Natural killer cell (primary cell): ENCODE results near the gene APRT. TPM values are rescaled to one million over a fixed set of nuclear protein-coding genes. Genes with fewer than 3 reads are reported as not detected.

Source experiments
- ATAC-seq, 3 donors: fragments of 150-1000 bp in 2 of 3; fragments of 200-7000 bp in 1 of 3; cut with Tn5 transposase; 1 replicate in 1 of 3; 2 replicates in 2 of 3; pipeline ENCODE4 v1.10.0; 2021; ENCODE audit warnings: mild to moderate bottlenecking in 2 of 3, moderate library complexity in 2 of 3
- DNase-seq, 2 donors: peaks; one replicate each; pipeline versions ENCODE4 v3.0.0 to v3.0.0-alpha.2; 2013 to 2021; ENCODE audit warnings: mixed read lengths in 1 of 2
- H3K27ac ChIP-seq: one replicate; pipeline ENCODE4 v1.5.1; 2013; ENCODE audit warnings: mild to moderate bottlenecking, low read length
- H3K27me3 ChIP-seq: one replicate; pipeline ENCODE4 v1.6.1; 2013; ENCODE audit warnings: low read length; ENCODE audit not compliant: control insufficient read depth, insufficient read depth
- H3K36me3 ChIP-seq: one replicate; pipeline ENCODE4 v1.6.1; 2013; ENCODE audit warnings: low read length; ENCODE audit not compliant: control insufficient read depth, insufficient read depth
- H3K4me1 ChIP-seq: one replicate; pipeline ENCODE4 v1.6.1; 2013; ENCODE audit warnings: low read length; ENCODE audit not compliant: control insufficient read depth, insufficient read depth
- H3K4me3 ChIP-seq: one replicate; pipeline ENCODE4 v1.5.1; 2013; ENCODE audit warnings: low read length
- H3K9me3 ChIP-seq: one replicate; pipeline ENCODE4 v1.6.1; 2013; ENCODE audit warnings: low read length; ENCODE audit not compliant: control insufficient read depth, insufficient read depth
- H3K27ac Mint-ChIP-seq, 2 donors: one replicate each; pipeline ENCODE4 v1.8.0; 2022; ENCODE audit warnings: mild to moderate bottlenecking in 2 of 2, mixed read lengths in 2 of 2, moderate library complexity in 1 of 2
- H3K27me3 Mint-ChIP-seq, 2 donors: one replicate each; pipeline ENCODE4 v1.8.0; 2022; ENCODE audit warnings: low read depth in 2 of 2, mixed read lengths in 2 of 2
- H3K36me3 Mint-ChIP-seq: one replicate; pipeline ENCODE4 v1.8.0; 2022; ENCODE audit warnings: mixed read lengths
- H3K4me1 Mint-ChIP-seq, 2 donors: one replicate each; pipeline ENCODE4 v1.8.0; 2022; ENCODE audit warnings: mixed read lengths in 2 of 2
- H3K4me3 Mint-ChIP-seq: one replicate; pipeline ENCODE4 v1.8.0; 2022; ENCODE audit warnings: mild to moderate bottlenecking, moderate library complexity, mixed read lengths
- H3K9me3 Mint-ChIP-seq, 2 donors: one replicate each; pipeline ENCODE4 v1.8.0; 2022; ENCODE audit warnings: mixed read lengths in 2 of 2
- WGBS: methylation state at CpG from one replicate; pipeline ENCODE4 v1.1.7; 2013; ENCODE audit warnings: missing lambda C conversion rate; ENCODE audit not compliant: insufficient coverage; 5-methylcytosine and 5-hydroxymethylcytosine counted together
- intact Hi-C: fragments of 100-400 bp; cut with micrococcal nuclease; formaldehyde crosslinking; loops from one replicate; pipeline ENCODE4 v1.14.2; 2022
- total RNA-seq, 4 donors: library from RNA; stranded (reverse); fragments of 120-200 nt in 1 of 4; gene quantifications; one replicate each; pipeline versions ENCODE4 v1.2.3 to v1.2.4, GENCODE V29; 2013 to 2022
- TF ChIP-seq, protein P1 (sequence below): fragments of 200-600 bp; IDR thresholded peaks from one replicate; pipeline ENCODE4 v1.8.0; 2022; ENCODE audit warnings: antibody characterized with exemption

APRT gene
- total RNA-seq, 3 donors from 2014 or later (not counting 1 experiment from before 2014, with no cell fraction given) = 118 to 123 (median 120) TPM

GRCh38 chr16:88843256-88843655 is 31.5 kb upstream of the APRT start:
- H3K4me3 Mint-ChIP-seq = no peak overlapping the region
- TF ChIP-seq, protein P1, sequence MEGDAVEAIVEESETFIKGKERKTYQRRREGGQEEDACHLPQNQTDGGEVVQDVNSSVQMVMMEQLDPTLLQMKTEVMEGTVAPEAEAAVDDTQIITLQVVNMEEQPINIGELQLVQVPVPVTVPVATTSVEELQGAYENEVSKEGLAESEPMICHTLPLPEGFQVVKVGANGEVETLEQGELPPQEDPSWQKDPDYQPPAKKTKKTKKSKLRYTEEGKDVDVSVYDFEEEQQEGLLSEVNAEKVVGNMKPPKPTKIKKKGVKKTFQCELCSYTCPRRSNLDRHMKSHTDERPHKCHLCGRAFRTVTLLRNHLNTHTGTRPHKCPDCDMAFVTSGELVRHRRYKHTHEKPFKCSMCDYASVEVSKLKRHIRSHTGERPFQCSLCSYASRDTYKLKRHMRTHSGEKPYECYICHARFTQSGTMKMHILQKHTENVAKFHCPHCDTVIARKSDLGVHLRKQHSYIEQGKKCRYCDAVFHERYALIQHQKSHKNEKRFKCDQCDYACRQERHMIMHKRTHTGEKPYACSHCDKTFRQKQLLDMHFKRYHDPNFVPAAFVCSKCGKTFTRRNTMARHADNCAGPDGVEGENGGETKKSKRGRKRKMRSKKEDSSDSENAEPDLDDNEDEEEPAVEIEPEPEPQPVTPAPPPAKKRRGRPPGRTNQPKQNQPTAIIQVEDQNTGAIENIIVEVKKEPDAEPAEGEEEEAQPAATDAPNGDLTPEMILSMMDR = no peak
- no peaks in the 10 kb centered on the region for H3K27me3 Mint-ChIP-seq
- Histone ChIP-seq H3K4me3 (no peak overlapping the region), H3K9me3 (no peaks in the 10 kb centered on the region), H3K27ac (no peak overlapping the region), H3K4me1 (no peaks in the 10 kb centered on the region), H3K27me3 (no peaks in the 10 kb centered on the region), H3K36me3 (peaks cover 16% of the 10 kb centered on the region)
- intact Hi-C loops = no loop called here
- DNase-seq = no peak
- H3K9me3 Mint-ChIP-seq = no peaks in the 10 kb centered on the region
- ATAC-seq = no peak
- H3K36me3 Mint-ChIP-seq = no peaks in the 10 kb centered on the region
- no peak overlapping the region for H3K27ac Mint-ChIP-seq
- no peaks in the 10 kb centered on the region for H3K4me1 Mint-ChIP-seq
- WGBS = 98% methylated on average over 20 of the region's 20 CpGs

DNA sequence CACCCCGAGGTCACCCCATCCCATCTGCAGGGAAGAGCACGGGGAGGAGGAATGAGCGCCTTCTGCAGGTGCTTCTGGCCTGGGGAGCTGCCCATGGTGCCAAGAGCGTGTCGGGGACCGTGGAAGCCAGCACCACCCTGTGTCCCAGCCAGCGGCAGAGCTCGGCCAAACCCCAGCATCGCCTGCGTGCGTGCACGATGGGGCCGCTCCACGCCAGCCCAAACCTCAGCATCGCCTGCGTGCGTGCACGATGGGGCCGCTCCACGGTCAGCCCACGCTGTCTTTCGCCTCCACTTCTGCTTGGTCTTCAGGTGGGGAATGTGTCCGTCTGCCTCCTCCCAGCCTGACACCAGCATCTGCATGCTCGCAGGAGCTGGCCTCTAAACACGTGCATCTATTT is 31.1 kb upstream of the APRT start:
- WGBS = 94% methylated on average over 25 of the region's 25 CpGs
- H3K4me3 Mint-ChIP-seq = no peak overlapping the region
- H3K4me1 ChIP-seq = no peaks in the 10 kb centered on the region
- no peaks in the 10 kb centered on the region for H3K27me3 ChIP-seq
- H3K36me3 ChIP-seq = peaks cover 16% of the 10 kb centered on the region
- H3K27me3 Mint-ChIP-seq = no peaks in the 10 kb centered on the region
- no peak overlapping the region for H3K4me3 ChIP-seq
- no peak overlapping the region for H3K27ac ChIP-seq
- H3K9me3 ChIP-seq = no peaks in the 10 kb centered on the region
- DNase-seq = no peak
- no peak for ATAC-seq
- H3K4me1 Mint-ChIP-seq = no peaks in the 10 kb centered on the region
- TF ChIP-seq, protein P1 = no peak
- H3K36me3 Mint-ChIP-seq = no peaks in the 10 kb centered on the region
- no peaks in the 10 kb centered on the region for H3K9me3 Mint-ChIP-seq
- intact Hi-C loops = no loop called here
- no peak overlapping the region for H3K27ac Mint-ChIP-seq

DNA sequence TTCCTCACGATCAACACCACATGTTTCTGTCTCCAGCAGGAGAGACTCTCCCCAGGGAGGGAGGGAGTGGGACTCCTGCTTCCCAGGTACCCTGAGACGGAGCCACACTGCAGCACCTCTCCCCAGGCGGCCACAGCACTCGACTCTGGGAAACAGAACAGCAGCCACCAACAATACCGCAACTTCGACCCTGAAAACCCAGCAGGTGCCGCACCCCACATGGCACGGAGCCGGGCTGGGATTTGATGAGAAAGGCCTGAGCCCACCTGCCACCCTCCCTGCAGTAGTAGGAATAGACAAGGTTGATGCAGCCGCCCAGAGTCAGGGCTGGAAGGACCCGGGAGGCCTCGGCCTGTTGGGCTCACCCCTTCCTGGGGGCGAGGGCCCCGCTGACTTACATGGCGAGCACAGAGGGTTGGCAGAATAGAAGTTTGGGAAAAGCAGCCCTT is 30.6 kb upstream of the APRT start:
- Mint-ChIP-seq H3K36me3 (no peaks in the 10 kb centered on the region), H3K4me3 (no peak overlapping the region), H3K27ac (no peak overlapping the region), H3K4me1 (no peaks in the 10 kb centered on the region), H3K27me3 (no peaks in the 10 kb centered on the region), H3K9me3 (no peaks in the 10 kb centered on the region)
- TF ChIP-seq, protein P1 = no peak
- H3K4me3 ChIP-seq = no peak overlapping the region
- H3K27me3 ChIP-seq = no peaks in the 10 kb centered on the region
- no peak overlapping the region for H3K27ac ChIP-seq
- no peaks in the 10 kb centered on the region for H3K4me1 ChIP-seq
- peaks cover 14% of the 10 kb centered on the region for H3K36me3 ChIP-seq
- no peaks in the 10 kb centered on the region for H3K9me3 ChIP-seq
- ATAC-seq = no peak
- intact Hi-C loops = no loop called here
- DNase-seq = no peak
- 97% methylated on average over 15 of the region's 15 CpGs for WGBS

DNA sequence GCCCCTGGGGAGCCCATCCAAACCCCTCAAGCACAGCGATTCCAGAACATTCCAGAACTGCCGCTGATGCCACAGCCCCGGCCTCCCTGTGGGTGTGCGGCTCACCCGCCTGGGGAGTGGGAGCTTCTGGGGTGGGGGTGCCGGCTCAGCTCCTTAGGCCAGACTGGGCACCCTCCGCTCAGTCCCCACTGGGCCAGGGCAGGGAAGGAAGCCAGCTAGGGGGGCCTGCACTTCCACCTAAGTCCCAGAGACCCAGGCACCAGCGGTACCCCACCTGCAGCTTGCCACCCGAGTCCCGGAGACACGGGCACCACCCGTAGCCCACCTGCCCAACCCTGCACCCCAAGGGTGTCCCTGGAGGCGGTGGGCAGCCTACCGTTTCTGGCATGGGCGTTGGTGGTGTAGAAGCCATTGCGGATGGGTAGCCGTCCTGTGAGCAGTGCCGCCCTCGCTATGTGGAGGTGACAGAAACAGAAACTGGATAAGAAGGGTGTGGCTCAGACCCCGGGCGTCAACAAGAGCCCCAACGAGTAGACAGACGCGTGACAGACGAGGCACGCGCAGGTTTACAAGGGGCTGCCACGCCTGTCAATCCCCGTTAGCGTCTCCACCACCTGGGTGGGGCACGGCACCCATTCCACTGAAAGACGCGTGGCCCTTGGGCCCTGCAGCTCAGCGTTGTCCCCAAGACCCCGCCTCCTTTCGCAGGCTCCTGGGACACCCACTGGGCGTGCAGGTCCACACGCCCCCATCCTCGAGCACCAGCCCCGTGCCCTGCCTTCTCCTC is 30.0 kb upstream of the APRT start:
- Histone ChIP-seq H3K4me3 (no peak overlapping the region), H3K9me3 (no peaks in the 10 kb centered on the region), H3K27me3 (no peaks in the 10 kb centered on the region), H3K4me1 (no peaks in the 10 kb centered on the region), H3K27ac (no peak overlapping the region), H3K36me3 (peaks cover 14% of the 10 kb centered on the region)
- TF ChIP-seq, protein P1 = no peak
- intact Hi-C loops = no loop called here
- H3K27ac Mint-ChIP-seq = no peak overlapping the region
- H3K27me3 Mint-ChIP-seq = no peaks in the 10 kb centered on the region
- no peaks in the 10 kb centered on the region for H3K36me3 Mint-ChIP-seq
- no peak overlapping the region for H3K4me3 Mint-ChIP-seq
- DNase-seq (no peak), ATAC-seq (no peak)
- no peaks in the 10 kb centered on the region for H3K4me1 Mint-ChIP-seq
- WGBS = 92% methylated on average over 40 of the region's 40 CpGs
- H3K9me3 Mint-ChIP-seq = no peaks in the 10 kb centered on the region
